GM18951 (cell line): ENCODE data around the gene DNAL4.

Source experiments
- POLR2A ChIP-seq: IDR thresholded peaks from 4 replicates; pipeline ENCODE4 v1.6.1; 2011; ENCODE audit warnings: mild to moderate bottlenecking; ENCODE audit not compliant: insufficient read length, insufficient read depth; ENCODE audit errors: extremely low read depth
- in situ Hi-C: fragments of 300-500 bp; cut with MboI; formaldehyde crosslinking; loops from one replicate; pipeline ENCODE4 v1.12.0; 2022; ENCODE audit warnings: low sequenced_read_pairs, mixed read lengths, inconsistent platforms; ENCODE audit not compliant: unreplicated experiment

The DNAL4 gene

GRCh38 chr22:38755911-38756532 lies 37.9 kb downstream of the DNAL4 start, which contains the start of gene SUN2:
Gene SUN2, minus strand, starts transcription at chr22:38755998. Its CDS starts 3,370 bp downstream, at chr22:38752628.
- TF ChIP-seq POLR2A, result peak; percentile 76
- in situ Hi-C loops, result no loop called here

- in situ Hi-C loops, result no loop called here
These were observed 38.6 kb downstream of the DNAL4 start for GRCh38 chr22:38755155-38755910.

GRCh38 chr22:38754751-38755154 lies 39.2 kb downstream of the DNAL4 start:
- in situ Hi-C loops, result no loop called here
- no peak for TF ChIP-seq POLR2A

More at GRCh38 chr22:38755155-38755910, 38.6 kb downstream of the DNAL4 start:
- TF ChIP-seq POLR2A, result peak; percentile 7

GRCh38 chr22:38753948-38754750 lies 39.8 kb downstream of the DNAL4 start:
- in situ Hi-C loops, result no loop called here
- no peak for TF ChIP-seq POLR2A

- no peak for TF ChIP-seq POLR2A
- in situ Hi-C loops, result no loop called here
These were observed 42.3 kb downstream of the DNAL4 start for GRCh38 chr22:38751422-38752346.

DNA sequence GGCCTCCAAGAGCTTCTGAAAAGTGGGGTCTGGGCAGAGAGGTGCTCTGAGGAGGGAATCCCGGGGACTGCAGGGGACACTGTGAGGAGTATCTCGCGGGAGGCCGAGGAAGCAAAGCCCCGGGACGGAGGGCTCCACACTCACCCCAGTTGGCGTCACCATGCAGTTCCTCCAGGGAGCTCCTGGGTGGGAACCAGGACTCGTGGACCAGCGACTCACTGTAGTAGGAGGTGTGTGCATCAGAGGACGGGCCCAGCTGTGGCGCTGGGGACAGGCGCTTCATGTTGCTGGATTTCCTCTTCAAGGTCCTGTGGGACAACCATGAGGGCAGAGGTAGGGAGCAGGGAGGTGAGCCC lies 42.9 kb downstream of the DNAL4 start:
- in situ Hi-C loops, result no loop called here
- no peak for TF ChIP-seq POLR2A

GRCh38 chr22:38750638-38751037 lies 43.3 kb downstream of the DNAL4 start:
- in situ Hi-C loops, result no loop called here
- TF ChIP-seq POLR2A, result no peak

GRCh38 chr22:38750104-38750503 lies 43.8 kb downstream of the DNAL4 start:
- in situ Hi-C loops, result no loop called here
- TF ChIP-seq POLR2A, result no peak

- in situ Hi-C loops, result no loop called here
- no peak for TF ChIP-seq POLR2A
These were observed 45.3 kb downstream of the DNAL4 start for GRCh38 chr22:38748487-38749136.

DNA sequence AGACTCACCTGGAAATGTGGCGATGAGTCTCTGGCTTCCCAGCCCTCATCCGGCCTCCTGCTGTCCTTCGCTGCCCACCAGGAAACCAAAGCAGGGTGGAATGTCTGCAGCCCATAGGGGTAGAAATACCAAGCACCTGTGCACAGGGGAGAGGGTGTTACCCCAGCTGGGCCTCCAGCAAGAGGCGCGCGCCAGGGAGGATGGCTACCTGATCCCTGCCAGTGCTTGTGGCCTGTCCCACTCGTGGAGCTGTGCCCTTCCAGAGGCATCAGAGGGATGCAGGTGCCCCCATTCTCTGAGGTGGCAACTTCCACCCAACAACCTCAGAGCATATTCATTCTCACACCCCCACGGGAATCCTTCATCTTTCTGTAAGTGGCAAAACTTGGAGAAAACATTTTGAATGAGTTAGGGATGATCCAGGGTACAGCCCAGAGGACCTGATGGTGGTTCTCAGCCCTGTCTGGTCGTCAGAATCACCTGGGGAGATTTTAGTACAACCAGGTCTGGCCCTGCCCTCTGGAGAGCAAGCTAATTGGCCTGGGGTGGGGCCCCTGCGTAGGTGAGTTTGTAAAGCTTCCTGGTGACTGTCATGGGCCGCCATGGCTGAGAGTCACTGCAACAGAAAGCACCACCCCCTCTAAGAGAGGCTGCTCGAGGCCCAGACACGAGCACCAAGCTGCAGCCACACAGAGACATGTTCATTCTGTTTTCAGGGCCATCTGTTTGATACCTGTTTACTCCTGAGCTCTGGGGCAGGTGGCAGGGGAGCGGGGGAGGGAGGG lies 48.1 kb downstream of the DNAL4 start:
- in situ Hi-C loops, result no loop called here
- no peak for TF ChIP-seq POLR2A

DNA sequence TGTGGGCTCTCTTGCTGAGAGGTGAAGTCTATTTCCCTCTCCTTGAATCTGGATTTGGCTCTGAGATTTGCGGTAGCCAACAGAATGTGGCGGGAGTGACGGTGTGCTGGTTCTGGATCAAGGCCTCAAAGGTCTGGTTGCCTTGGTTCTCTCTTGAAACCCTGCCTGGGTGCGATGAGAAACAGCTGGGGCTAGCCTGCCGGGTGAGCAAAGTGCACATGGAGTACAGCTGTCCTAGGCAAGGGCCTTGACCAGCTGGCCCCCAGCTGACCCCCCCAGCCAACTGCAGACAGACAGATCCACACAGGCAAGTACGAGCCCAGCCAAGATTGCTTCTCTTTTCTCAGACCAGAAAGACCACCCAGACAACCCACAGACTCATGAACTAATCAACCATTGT lies 49.0 kb downstream of the DNAL4 start:
- TF ChIP-seq POLR2A, result no peak
- in situ Hi-C loops, result no loop called here
